HG03442 (cell line): ENCODE measurements around the gene PWP1.

Source experiments
- ATAC-seq: cut with Tn5 transposase; IDR thresholded peaks from one replicate; pipeline ENCODE4 v1.9.1; 2021; ENCODE audit warnings: mild to moderate bottlenecking, moderate library complexity; ENCODE audit not compliant: unreplicated experiment

PWP1 gene

DNA sequence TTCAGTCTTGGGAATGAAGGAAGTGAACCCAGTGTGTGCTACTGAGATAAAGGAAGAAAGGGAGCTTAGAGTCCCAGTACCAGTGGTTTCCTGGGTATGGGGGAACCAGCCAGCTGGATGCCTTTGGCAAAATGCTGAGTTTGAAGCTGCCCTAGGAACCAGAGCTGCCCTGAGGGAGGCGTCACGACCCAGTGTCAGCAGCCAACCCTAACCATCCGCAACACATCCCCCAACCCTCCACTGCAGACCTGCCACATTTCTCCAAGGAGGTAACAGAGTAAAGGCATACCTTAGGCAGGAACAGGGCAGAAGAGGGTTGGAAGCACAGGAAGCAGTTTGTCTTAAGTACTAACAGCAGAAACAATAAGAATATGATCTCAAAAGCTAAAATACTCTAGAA is 46.8 kb downstream of the PWP1 start:
- ATAC-seq = no peak

DNA sequence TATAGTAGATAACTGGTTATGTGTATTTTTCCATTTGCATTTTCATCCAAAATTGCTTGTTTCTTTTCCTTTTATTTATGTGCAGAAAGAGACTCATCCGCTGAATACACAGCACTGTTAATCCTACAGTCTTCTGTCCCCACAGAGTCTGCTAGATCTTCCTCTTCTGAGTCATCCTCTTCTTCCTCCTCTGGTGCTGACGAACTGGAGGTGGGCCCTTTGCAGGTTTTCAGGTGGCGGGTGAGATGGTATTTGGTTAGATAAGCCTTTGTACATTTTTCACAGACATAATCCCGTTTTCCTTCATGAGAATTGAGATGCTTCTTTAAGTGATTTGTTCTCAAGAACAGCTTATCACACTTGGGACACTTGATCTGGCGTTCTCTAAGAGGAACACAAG is 48.5 kb downstream of the PWP1 start:
- no peak for ATAC-seq

DNA sequence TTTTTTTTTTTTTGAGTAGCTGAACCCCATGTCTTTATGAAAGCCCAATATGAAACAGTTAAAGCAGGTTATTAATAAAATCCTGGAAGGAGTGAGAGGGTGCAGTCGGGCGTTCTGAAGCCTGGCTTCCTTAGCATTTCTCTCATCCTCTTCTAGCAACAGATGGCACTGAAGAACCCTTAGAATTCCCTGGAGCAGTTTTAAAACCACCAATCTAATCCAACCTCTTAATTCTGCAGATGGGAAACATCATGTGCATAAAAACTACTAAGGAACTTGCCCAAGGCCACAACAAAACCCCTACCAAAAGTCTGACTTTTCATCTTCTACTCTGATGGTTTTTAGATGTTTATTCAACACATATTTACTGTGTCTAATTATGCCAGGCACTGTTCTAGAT is 50.2 kb downstream of the PWP1 start:
- ATAC-seq = no peak

DNA sequence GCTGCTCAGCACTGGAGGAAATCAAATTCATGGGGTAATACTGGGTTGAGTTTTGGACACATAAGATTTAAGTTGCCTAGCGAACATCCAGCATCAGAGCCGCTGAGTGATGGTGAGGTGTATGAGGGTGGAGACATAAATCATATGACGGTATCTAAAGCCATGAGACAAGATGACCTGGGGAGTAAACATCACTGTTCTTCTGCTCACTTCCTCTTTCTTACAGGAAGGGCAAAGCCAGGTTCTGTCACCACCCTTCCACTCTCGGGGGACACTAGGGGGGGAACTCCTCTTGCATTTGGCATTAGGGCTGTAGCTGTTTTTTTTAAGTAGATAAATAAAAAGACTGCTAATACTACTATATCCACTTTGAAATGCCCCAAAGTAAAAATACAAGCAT is 51.3 kb downstream of the PWP1 start:
- peak; percentile 96 for ATAC-seq

DNA sequence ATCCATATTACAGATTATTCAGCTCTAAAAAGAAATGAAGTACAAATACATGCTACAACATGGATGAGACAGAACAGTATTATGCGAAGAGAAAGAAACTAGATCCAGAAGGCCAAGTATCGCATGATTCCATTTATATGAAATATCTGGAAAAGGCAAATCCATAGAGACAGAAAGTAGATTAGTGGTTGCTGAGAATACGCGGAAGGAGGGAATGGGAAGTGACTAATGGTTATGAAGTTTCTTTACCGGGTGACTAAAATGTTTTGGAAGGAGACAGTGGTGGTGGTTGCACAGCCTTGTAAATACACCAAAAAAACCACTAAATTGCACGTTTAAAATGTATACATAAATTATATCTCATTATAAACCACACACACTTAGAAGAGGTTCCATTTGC is 62.9 kb downstream of the PWP1 start:
- ATAC-seq = no peak

DNA sequence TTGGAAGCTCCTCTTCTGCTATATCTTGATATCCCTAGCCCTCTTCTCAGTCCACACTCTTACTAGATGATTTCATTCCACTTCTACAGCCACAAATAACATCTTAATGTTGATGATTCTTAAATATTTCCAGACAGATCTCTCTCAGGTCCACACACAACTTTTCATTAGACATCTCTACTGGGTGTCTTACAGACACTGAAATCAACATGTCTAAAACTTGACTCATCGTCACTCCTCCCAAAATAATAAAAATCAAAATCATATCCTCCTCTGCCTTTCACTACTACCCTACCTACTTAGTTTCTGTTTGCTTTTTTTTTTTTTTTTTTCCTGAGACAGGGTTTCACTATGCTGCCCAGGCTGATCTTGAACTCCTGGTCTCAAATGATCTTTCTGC is 63.5 kb downstream of the PWP1 start:
- no peak for ATAC-seq

DNA sequence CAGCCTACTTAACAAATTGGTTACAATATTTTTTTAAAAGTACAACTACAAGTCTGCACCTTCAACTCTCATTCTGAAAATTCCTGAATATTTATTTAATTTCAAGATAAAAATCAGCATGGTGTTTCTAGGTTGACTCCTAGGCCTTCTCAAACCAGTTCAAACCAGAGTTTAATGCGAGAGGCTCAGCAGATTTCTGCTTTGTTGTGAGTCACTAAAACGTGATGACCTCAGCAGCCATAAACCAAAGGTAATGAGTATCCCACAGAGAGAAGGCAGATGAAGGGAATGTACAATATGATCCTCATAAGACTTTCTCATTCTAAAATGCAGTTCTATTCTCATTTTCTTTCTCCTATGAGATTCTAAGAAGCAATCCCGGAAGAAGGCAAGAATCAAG is 73.8 kb downstream of the PWP1 start:
- no peak for ATAC-seq

DNA sequence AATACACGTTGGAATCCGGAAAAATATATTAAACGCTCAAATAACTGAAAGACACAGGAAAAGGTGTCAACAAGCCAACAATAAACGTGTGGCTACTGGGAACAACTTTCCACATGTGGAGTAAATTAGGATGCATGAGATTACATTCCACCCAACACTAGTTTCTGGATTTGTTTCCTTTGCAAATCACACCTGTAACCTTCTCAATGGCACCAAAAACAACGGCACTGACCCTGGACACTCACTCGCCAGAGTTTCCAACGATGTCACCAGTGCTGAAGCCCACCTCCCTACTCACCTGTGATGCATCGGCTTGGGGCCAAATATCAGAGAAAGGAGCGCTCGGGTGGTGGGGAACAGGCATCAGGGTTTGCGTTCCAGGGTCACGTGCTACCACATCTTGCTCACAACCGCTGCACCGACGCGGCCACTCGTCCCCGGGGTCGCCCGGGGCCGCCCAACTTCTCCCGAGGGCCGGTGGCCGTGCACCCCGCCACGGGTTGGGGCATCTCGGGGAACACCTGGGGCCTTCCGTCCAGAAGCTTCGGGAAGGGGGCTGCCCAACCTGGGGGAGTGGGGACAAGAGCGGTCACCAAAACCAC is 74.7 kb downstream of the PWP1 start:
- ATAC-seq = peak; percentile 19

DNA sequence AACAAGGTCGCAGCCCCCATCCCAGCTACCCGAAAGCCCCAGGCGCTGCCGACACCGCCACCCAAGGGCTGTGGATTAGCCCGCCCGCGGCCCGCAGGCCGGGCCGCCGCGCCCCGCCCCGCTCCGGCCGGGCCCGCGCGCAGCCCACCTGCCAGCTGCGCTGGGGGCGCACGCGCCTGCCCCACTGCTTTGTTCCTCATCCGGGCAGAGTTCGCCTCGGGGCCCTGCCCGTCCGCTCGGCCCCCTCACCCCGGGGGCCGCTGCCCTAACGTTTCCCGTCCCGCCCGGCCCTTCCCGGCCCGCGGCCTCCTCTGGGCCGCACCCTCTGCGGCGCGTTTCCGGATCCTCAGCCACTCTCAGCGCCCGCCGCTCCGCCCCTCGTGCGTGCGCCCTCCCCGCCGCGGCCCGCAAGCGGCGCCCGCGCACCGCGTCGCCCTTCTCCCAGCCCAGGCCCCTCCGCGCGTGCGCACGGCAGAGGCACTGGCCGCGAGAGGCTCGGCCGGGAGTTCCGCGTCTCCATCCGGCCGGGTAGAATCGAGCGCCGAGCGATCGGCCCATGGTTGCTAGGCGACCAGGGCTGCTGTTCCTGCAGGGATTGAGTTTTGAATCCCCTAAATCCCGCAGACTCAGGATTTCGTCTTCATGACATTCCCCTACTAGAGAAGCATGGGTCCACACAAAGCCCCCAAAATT is 75.4 kb downstream of the PWP1 start, which contains the start of gene PRDM4:
Gene PRDM4, minus strand, starts transcription at position 329 of the 693 bp plus-strand sequence. CDS start 622 bp downstream, outside the sequence.
- peak; percentile 90 for ATAC-seq

DNA sequence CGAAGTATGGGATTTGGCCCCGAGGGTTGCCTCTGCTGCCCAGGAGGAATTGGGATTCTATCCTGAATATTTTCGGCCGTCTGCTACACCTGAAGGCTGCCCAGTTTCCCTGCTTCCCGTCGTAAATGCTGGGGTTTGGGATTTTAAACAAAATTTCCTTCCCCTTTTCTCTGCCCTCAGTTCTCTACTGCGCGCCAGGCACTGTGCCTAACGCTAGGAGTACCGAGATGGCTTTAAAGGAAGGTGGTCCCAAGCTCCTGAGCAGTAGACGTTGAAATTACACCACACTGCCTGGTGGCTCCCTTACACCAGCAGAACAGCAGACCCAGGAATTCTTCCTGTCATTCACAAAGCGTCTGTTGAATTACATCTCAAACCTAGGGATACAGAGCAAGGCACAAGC is 75.9 kb downstream of the PWP1 start:
- ATAC-seq = no peak
